Effector memory CD4-positive, alpha-beta T cell (primary cell): ENCODE data around the gene FPGS.
"Not testable (repeated sequence)": the region's sequence is repeated elsewhere in the genome, so short reads cannot be mapped to it uniquely, and the experiment has no call there.

Experiments
- DNase-seq, 3 donors: peaks; one replicate each; pipeline ENCODE4 v3.0.0-alpha.2; 2020
- H3K27ac ChIP-seq: 2 replicates; pipeline ENCODE4 v1.7.0; 2013; ENCODE audit warnings: mild to moderate bottlenecking, low read length, moderate library complexity; ENCODE audit not compliant: insufficient read depth, poor library complexity, severe bottlenecking
- H3K27me3 ChIP-seq: replicated peaks from 2 replicates; pipeline ENCODE4 v1.7.0; 2013; ENCODE audit warnings: mild to moderate bottlenecking, low read length; ENCODE audit not compliant: insufficient read depth, control insufficient read depth, poor library complexity, severe bottlenecking
- H3K36me3 ChIP-seq: 2 replicates; pipeline ENCODE4 v1.7.0; 2013; ENCODE audit warnings: mild to moderate bottlenecking, low read length, moderate library complexity; ENCODE audit not compliant: control insufficient read depth, insufficient read depth
- H3K4me1 ChIP-seq: 2 replicates; pipeline ENCODE4 v1.7.0; 2013; ENCODE audit warnings: low read length, mild to moderate bottlenecking; ENCODE audit not compliant: control insufficient read depth, insufficient read depth, poor library complexity, severe bottlenecking
- H3K4me3 ChIP-seq: 2 replicates; pipeline ENCODE4 v1.7.0; 2013; ENCODE audit warnings: low read length, low read depth, mild to moderate bottlenecking; ENCODE audit not compliant: insufficient read depth, poor library complexity, severe bottlenecking
- H3K9me3 ChIP-seq: 2 replicates; pipeline ENCODE4 v1.7.0; 2013; ENCODE audit warnings: mild to moderate bottlenecking, low read length, moderate library complexity; ENCODE audit not compliant: control insufficient read depth

Gene FPGS

DNA sequence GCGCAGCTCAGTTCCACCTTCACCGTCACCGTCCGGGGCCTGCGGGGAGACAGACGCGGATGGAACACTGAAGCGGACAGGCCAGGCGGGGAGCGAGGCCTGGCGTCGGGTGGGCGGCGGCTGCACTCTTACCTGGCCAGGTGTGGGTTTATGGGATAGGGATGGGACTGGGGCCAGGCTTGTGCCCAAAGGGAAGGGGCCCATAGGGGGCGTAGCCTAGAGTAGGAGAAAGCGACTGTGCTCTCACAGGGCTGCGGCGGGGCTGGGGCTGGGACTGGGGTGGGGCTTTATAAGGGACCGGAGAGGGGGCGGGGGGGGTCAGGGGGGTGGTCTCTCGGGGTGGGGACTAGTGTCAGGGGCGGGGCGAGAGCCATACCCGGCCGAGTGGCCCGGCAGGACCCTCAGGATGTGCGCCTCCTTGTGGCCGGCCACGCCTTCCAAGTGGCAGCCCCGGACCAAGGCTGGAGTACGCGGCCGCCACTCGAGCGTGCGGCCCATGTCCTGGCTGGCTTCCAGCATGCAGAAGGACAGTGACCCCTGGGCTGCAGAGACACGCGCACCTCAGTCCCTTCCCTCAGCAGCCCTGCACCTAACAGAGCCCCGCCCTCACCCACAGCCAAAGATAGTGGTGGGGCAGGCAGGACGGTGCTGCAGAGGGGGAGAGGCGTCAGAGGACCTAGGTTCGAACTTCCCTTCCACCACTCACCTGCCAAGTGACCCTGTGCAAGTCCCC, 22.8 kb downstream of the FPGS start:
- Histone ChIP-seq H3K4me3 (no peak overlapping the region), H3K27ac (no peak overlapping the region), H3K36me3 (no peaks in the 10 kb centered on the region), H3K4me1 (no peaks in the 10 kb centered on the region), H3K27me3 (no peaks in the 10 kb centered on the region), H3K9me3 (no peaks in the 10 kb centered on the region)
- DNase-seq = no peak

DNA sequence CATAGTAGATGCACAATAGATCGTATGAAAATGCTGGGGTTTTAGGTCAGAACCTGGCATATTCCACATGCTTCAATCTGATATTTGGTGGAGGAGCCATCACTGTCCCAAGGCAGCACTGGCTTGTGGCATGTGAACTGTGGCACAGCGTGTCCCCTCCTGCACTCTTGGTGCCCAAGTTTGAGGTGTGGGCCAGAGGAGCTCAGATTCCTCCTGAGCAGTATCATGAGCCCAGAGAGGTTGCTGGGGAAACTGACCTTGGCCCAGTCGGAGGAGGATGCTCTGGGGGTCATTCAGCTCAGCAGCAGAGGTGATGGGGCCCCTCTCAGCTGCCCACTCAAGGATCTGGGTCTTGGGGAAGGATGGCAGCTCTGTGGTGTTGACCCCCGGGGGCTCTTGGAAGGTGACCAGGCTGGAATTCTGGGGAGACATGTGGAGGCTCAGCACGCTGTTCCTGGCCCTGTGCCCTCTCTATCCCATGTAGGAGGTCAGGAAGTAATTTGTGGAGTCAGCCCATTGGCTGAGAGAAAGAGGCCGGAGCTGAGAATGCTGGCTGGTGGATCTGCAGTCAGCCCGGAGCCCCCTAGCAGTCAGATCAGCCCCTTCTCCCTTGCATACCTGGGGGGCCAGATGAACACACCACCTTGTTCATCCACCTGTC, 23.7 kb downstream of the FPGS start:
- Histone ChIP-seq H3K36me3 (no peaks in the 10 kb centered on the region), H3K27ac (no peak overlapping the region), H3K4me3 (no peak overlapping the region), H3K4me1 (no peaks in the 10 kb centered on the region), H3K9me3 (no peaks in the 10 kb centered on the region), H3K27me3 (no peaks in the 10 kb centered on the region)
- DNase-seq = no peak

DNA sequence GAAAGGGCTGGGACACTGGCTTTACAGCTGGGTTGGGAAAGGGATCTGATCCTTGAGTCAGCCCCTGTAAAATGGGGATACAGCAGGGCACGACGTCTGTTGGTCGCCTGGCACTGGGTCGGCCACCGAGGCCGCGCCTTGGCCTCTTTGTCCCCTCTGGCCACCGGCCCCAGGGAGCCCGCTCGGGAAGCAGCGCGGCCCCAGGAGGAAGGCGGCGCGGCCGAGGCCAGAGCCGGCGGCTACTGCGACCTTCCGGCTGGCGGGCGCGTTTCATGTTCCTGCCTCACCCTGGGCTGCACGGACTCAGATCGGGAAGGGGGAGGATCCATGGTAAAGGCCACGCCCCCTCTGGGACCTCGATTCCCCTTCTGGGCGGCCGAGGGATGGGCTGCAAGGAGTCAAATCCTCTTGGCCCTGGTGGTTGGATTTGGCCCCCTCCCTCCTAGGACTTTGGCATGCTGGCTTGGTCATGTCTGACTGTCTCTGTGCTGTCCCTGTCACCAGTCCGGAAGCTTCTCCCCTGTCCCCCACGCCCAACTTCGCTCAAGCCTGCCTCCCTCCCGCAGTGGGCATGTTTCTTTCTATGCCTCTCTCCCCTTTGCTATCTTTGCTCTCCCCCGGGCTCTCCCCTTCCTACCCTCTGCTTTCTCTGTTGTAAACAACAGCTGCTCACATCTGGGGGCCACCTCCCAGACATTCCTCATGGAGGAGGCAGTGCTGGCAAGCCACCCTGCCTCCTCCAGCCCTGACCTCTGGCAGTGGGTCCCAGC, 25.8 kb downstream of the FPGS start:
- Histone ChIP-seq H3K27ac (no peak overlapping the region), H3K9me3 (no peaks in the 10 kb centered on the region), H3K4me1 (no peaks in the 10 kb centered on the region), H3K4me3 (no peak overlapping the region), H3K36me3 (no peaks in the 10 kb centered on the region), H3K27me3 (no peaks in the 10 kb centered on the region)
- DNase-seq = no peak

DNA sequence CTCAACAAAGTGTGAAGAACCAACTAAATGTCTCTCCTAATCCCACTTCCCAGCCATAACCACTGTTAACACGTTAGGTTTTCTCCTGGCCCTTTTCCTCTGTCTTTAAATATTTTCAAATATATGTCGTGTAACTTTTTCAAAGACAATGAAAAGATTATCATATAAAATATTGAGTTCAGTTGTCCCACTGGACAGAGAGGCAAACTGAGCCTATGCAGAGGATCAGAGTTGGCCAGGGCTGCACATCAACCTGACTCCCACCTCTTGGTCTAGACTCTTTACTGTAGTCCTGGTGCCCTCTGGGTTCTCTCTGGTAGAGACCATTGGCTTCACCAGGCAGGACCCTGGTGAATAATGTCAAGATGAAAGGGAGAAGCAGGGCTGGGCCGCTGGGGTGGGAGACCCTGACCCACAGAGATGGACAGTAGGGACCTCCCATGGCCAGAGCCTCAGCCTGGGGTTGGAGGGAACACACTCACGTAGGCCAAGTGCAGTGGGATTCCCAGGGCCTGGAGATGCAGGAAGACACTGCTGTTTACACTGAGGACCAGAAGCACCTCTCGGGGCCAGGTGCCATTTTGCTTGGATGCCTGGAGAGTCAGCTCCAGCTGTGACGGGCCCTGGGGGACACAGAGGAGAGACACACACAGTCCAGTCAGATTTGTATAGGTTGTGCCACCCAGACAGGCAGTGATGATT, 26.7 kb downstream of the FPGS start:
- no peaks in the 10 kb centered on the region for H3K4me1 ChIP-seq
- no peak for DNase-seq
- H3K27ac ChIP-seq = no peak overlapping the region
- H3K27me3 ChIP-seq = no peaks in the 10 kb centered on the region
- H3K9me3 ChIP-seq = no peaks in the 10 kb centered on the region
- H3K36me3 ChIP-seq = no peaks in the 10 kb centered on the region
- no peak overlapping the region for H3K4me3 ChIP-seq

DNA sequence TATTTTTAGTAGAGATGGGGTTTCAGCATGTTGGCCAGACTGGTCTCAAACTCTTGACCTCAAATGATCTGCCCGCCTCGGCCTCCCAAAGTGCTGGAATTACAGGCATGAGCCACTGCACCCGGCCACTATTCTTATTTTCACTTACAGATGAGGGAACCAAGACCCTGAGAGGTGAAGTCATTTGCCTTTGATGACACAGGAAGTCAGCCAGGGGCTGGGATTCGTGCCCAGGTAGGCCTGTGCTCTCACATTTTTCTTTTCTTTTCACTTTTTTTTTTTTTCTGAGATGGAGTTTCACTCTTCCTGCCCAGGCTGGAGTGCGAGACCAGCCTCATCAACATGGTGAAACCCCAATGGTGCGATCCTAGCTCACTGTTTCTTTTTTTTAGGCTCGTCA, 29.6 kb downstream of the FPGS start:
- H3K27ac ChIP-seq = no peak overlapping the region
- no peaks in the 10 kb centered on the region for H3K4me1 ChIP-seq
- no peak overlapping the region for H3K4me3 ChIP-seq
- no peaks in the 10 kb centered on the region for H3K36me3 ChIP-seq
- DNase-seq = no peak
- no peaks in the 10 kb centered on the region for H3K9me3 ChIP-seq
- H3K27me3 ChIP-seq = no peaks in the 10 kb centered on the region

DNA sequence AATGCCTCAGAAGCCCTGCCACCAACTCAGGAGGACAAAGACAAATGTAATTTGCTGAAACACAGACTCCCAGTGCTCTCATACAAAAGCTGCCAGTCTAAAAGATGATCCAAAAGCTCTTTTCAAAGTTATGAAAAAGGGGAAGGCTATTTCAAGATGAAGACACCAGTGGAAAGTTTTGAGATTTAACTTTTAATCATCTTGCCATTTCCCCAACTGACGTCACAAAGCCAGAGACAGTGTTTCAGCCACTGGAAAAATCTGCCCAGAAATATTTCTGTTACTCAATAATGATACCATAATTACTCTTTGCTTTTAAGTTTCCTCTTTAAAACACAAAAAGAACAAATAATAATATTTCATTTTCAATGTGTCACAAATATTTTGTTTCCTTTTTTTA, 30.9 kb downstream of the FPGS start:
- Histone ChIP-seq H3K4me3 (no peak overlapping the region), H3K27ac (no peak overlapping the region), H3K36me3 (no peaks in the 10 kb centered on the region), H3K27me3 (no peaks in the 10 kb centered on the region), H3K9me3 (no peaks in the 10 kb centered on the region), H3K4me1 (no peaks in the 10 kb centered on the region)
- no peak for DNase-seq

DNA sequence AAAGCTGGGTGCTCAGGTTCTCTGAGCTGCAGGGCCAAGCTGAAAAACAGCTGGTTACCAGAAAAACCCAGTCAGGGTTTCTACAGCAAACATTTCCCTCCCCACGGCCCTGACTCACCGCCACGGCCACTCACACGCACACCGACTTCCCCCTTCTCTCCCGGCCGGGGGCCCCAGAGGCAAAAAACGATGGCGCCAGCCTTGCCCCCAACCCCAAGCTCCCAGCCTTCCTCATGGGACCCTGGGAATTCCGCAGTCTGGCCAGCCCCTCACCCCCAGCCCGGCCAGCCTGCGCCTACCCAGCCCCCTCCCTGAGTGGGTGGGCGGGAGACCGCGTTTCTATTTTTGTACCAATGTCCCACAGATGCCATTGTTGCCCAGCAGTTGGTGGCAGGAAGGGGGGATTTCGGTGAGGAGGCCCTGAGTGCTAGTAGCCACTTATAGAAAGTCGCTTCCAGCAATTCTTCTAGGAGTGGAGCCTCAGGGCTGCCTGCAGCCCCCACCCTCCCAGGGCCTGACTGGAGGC, 33.4 kb downstream of the FPGS start:
- Histone ChIP-seq H3K27ac (no peak overlapping the region), H3K9me3 (no peaks in the 10 kb centered on the region), H3K4me1 (no peaks in the 10 kb centered on the region), H3K36me3 (no peaks in the 10 kb centered on the region), H3K4me3 (no peak overlapping the region), H3K27me3 (no peaks in the 10 kb centered on the region)
- DNase-seq = no peak

DNA sequence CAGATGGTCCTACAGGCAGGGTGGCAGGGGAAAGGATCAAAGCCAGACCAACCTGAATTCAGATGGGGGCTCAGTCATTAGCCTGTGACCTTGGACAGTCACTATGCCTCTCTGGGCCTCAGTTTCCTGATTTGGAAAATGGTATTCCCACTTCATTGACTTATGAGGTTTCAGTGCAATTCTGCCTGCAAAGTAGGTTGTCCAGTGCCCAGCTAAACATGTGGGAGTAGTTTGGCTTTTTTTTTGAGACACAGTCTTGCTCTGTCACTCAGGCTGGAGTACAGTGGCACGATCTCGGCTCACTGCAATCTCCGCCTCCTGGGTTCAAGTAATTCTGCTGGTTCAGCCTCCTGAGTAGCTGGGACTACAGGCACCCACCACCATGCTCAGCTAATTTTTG, 33.9 kb downstream of the FPGS start:
- H3K4me3 ChIP-seq, DNase-seq, H3K27me3 ChIP-seq, H3K36me3 ChIP-seq, H3K4me1 ChIP-seq, H3K9me3 ChIP-seq, H3K27ac ChIP-seq: not testable (repeated sequence)

DNA sequence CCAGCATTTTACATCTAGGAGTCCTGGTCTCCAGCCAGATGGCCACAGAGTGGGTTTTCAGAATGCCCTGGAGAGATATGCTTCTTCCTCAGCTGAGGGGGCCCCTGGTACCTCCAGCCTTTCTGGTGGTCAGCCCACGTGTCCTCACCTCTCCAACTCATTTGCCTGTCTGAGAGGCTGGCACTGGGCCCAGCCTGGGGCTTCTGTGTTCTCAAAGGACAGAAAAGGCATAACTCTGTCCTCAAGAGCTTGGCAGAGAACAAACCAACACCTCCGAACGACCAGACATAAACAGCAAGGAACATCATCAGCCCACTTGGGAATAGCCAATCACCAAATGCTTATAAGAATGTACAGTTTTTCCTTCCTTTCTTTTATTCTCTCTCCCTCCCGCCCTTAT, 34.7 kb downstream of the FPGS start:
- Histone ChIP-seq H3K27ac (no peak overlapping the region), H3K9me3 (no peaks in the 10 kb centered on the region), H3K4me3 (no peak overlapping the region), H3K4me1 (no peaks in the 10 kb centered on the region), H3K36me3 (no peaks in the 10 kb centered on the region), H3K27me3 (no peaks in the 10 kb centered on the region)
- DNase-seq = no peak
